Naive thymus-derived CD8-positive, alpha-beta T cell (primary cell): ENCODE data around the gene IMMP2L. TPM values are rescaled to one million over a fixed set of nuclear protein-coding genes. Genes with fewer than 3 reads are reported as not detected.
"Not testable (repeated sequence)": the region's sequence is repeated elsewhere in the genome, so short reads cannot be mapped to it uniquely, and the experiment has no call there.

Source experiments
- ATAC-seq, 2 donors: fragments of 150-1000 bp; cut with Tn5 transposase in 1 of 2; sonication (Bioruptor Pico), chemical (Tn5 transposase) in 1 of 2; 1 replicate in 1 of 2; 2 replicates in 1 of 2; pipeline ENCODE4 v1.10.0; 2021; ENCODE audit warnings: mild to moderate bottlenecking in 2 of 2, moderate library complexity in 2 of 2
- POLR2A ChIA-PET: fragments of 350-600 bp; sonication (Branson Sonifier 250); formaldehyde crosslinking; loops from one replicate; lab custom pipeline; 2021; ENCODE audit warnings: antibody characterized with exemption; lab: Charles Lee
- DNase-seq, 10 donors: peaks; one replicate each; pipeline versions ENCODE4 v3.0.0 to v3.0.0-alpha.2; 2020 to 2022
- H3K27ac Mint-ChIP-seq, 10 donors: one replicate each; pipeline ENCODE4 v1.8.0; 2020 to 2022; ENCODE audit warnings: mild to moderate bottlenecking in 10 of 10, mixed read lengths in 10 of 10, moderate library complexity in 4 of 10, inconsistent platforms in 1 of 10
- H3K27me3 Mint-ChIP-seq, 5 donors: one replicate each; pipeline ENCODE4 v1.8.0; 2021 to 2022; ENCODE audit warnings: mixed read lengths in 5 of 5
- H3K36me3 Mint-ChIP-seq, 3 donors: one replicate each; pipeline ENCODE4 v1.8.0; 2020 to 2022; ENCODE audit warnings: mixed read lengths in 3 of 3, mild to moderate bottlenecking in 2 of 3, inconsistent platforms in 1 of 3
- H3K4me1 Mint-ChIP-seq, 4 donors: one replicate each; pipeline ENCODE4 v1.8.0; 2021 to 2022; ENCODE audit warnings: mixed read lengths in 4 of 4
- H3K4me3 Mint-ChIP-seq, 10 donors: one replicate each; pipeline ENCODE4 v1.8.0; 2020 to 2022; ENCODE audit warnings: mild to moderate bottlenecking in 10 of 10, mixed read lengths in 10 of 10, moderate library complexity in 6 of 10, inconsistent platforms in 1 of 10
- H3K9me3 Mint-ChIP-seq, 9 donors: one replicate each; pipeline ENCODE4 v1.8.0; 2020 to 2022; ENCODE audit warnings: mixed read lengths in 9 of 9, mild to moderate bottlenecking in 3 of 9, inconsistent platforms in 1 of 9, moderate library complexity in 1 of 9
- polyA plus RNA-seq, 3 donors: library from polyadenylated mRNA; unstranded; fragments of 300-500 nt; fragmentation: Illumina TruSeq; gene quantifications; one replicate each; pipeline ENCODE4 v1.2.3, GENCODE V29; 2021
- total RNA-seq, 8 experiments: library from RNA in 2 of 8; stranded (reverse) in 2 of 8; gene quantifications; one replicate each; pipeline ENCODE4 v1.2.3 and lab custom pipeline; 2021 to 2026

Gene IMMP2L
- total and polyA plus RNA-seq, 5 experiments from 2014 or later = 17.1 to 29.1 (median 19.6) TPM

GRCh38 chr7:111261496-111261895 is 300.8 kb downstream of the IMMP2L start:
- Mint-ChIP-seq H3K27ac (no peak overlapping the region), H3K36me3 (peaks cover 0 to 4% (median 0%) of the 10 kb centered on the region in 3 donors), H3K4me3 (no peak overlapping the region), H3K9me3 (no peaks in the 10 kb centered on the region), H3K27me3 (no peaks in the 10 kb centered on the region), H3K4me1 (no peaks in the 10 kb centered on the region)
- DNase-seq (no peak), ATAC-seq (no peak)
- POLR2A ChIA-PET = no interaction called here

GRCh38 chr7:111259991-111260390 is 302.3 kb downstream of the IMMP2L start:
- Mint-ChIP-seq H3K9me3 (no peaks in the 10 kb centered on the region), H3K4me3 (no peak overlapping the region), H3K4me1 (no peaks in the 10 kb centered on the region), H3K27me3 (no peaks in the 10 kb centered on the region), H3K36me3 (peaks cover 0 to 2% (median 0%) of the 10 kb centered on the region in 3 donors), H3K27ac (no peak overlapping the region)
- POLR2A ChIA-PET = no interaction called here
- no peak for ATAC-seq
- DNase-seq = no peak

- no peak for DNase-seq
- H3K4me3 Mint-ChIP-seq = no peak overlapping the region
- no peak overlapping the region for H3K27ac Mint-ChIP-seq
- POLR2A ChIA-PET = no interaction called here
- H3K36me3 Mint-ChIP-seq = peaks cover 8 to 16% (median 11%) of the 10 kb centered on the region in 3 donors
- ATAC-seq = no peak
- H3K27me3 Mint-ChIP-seq = no peaks in the 10 kb centered on the region
- no peaks in the 10 kb centered on the region for H3K4me1 Mint-ChIP-seq
- H3K9me3 Mint-ChIP-seq = peaks cover 0 to 11% (median 4%) of the 10 kb centered on the region in 9 donors
These were observed 305.9 kb downstream of the IMMP2L start for GRCh38 chr7:111256391-111256790.

GRCh38 chr7:111255576-111255975 is 306.7 kb downstream of the IMMP2L start:
- DNase-seq (no peak), ATAC-seq (no peak)
- Mint-ChIP-seq H3K4me3 (no peak overlapping the region), H3K4me1 (no peaks in the 10 kb centered on the region), H3K36me3 (peaks cover 15 to 21% (median 19%) of the 10 kb centered on the region in 3 donors), H3K27me3 (no peaks in the 10 kb centered on the region), H3K9me3 (peaks cover 0 to 19% (median 8%) of the 10 kb centered on the region in 9 donors), H3K27ac (no peak overlapping the region)
- POLR2A ChIA-PET = no interaction called here

- H3K36me3 Mint-ChIP-seq = peaks cover 19 to 32% (median 27%) of the 10 kb centered on the region in 3 donors
- H3K4me3 Mint-ChIP-seq, DNase-seq, H3K4me1 Mint-ChIP-seq, H3K27me3 Mint-ChIP-seq, ATAC-seq, POLR2A ChIA-PET: not testable (repeated sequence)
- H3K9me3 Mint-ChIP-seq = peaks cover 0 to 20% (median 10%) of the 10 kb centered on the region in 9 donors
- H3K27ac Mint-ChIP-seq = peak overlapping the region in 1 of 10 donors; percentile 24
These were observed 310.9 kb downstream of the IMMP2L start for GRCh38 chr7:111251365-111251764.

- H3K9me3 Mint-ChIP-seq = peaks cover 0 to 20% (median 10%) of the 10 kb centered on the region in 9 donors
- DNase-seq, H3K27me3 Mint-ChIP-seq, H3K27ac Mint-ChIP-seq, H3K4me3 Mint-ChIP-seq, H3K4me1 Mint-ChIP-seq, ATAC-seq, POLR2A ChIA-PET: not testable (repeated sequence)
- peaks cover 19 to 32% (median 27%) of the 10 kb centered on the region in 3 donors for H3K36me3 Mint-ChIP-seq
These were observed 312.5 kb downstream of the IMMP2L start for GRCh38 chr7:111249807-111250206.

- POLR2A ChIA-PET = no interaction called here
- Mint-ChIP-seq H3K9me3 (no peaks in the 10 kb centered on the region), H3K36me3 (no peaks in the 10 kb centered on the region), H3K27ac (no peak overlapping the region), H3K4me3 (no peak overlapping the region), H3K27me3 (no peaks in the 10 kb centered on the region), H3K4me1 (peaks cover 0 to 9% (median 6%) of the 10 kb centered on the region in 4 donors)
- no peak for DNase-seq
- no peak for ATAC-seq
These were observed 320.0 kb downstream of the IMMP2L start for GRCh38 chr7:111242141-111242755.

GRCh38 chr7:111240371-111240770 is 321.9 kb downstream of the IMMP2L start:
- Mint-ChIP-seq H3K27ac (no peak overlapping the region), H3K27me3 (no peaks in the 10 kb centered on the region), H3K4me1 (peaks cover 0 to 9% (median 6%) of the 10 kb centered on the region in 4 donors), H3K9me3 (peaks cover 0 to 8% (median 0%) of the 10 kb centered on the region in 9 donors), H3K4me3 (no peak overlapping the region), H3K36me3 (peaks cover 8 to 16% (median 10%) of the 10 kb centered on the region in 3 donors)
- ATAC-seq (no peak), DNase-seq (no peak)
- POLR2A ChIA-PET = no interaction called here

- Mint-ChIP-seq H3K9me3 (peaks cover 0 to 8% (median 0%) of the 10 kb centered on the region in 9 donors), H3K4me1 (peaks cover 0 to 9% (median 6%) of the 10 kb centered on the region in 4 donors), H3K27me3 (no peaks in the 10 kb centered on the region), H3K36me3 (peaks cover 8 to 16% (median 11%) of the 10 kb centered on the region in 3 donors), H3K27ac (no peak overlapping the region), H3K4me3 (no peak overlapping the region)
- ATAC-seq (no peak), DNase-seq (no peak)
- POLR2A ChIA-PET = no interaction called here
These were observed 322.9 kb downstream of the IMMP2L start for GRCh38 chr7:111239437-111239836.

- POLR2A ChIA-PET = no interaction called here
- peaks cover 0 to 8% (median 0%) of the 10 kb centered on the region in 9 donors for H3K9me3 Mint-ChIP-seq
- peak overlapping the region in 1 of 10 donors; percentile 2 for H3K27ac Mint-ChIP-seq
- no peak for ATAC-seq
- no peak overlapping the region for H3K4me3 Mint-ChIP-seq
- no peaks in the 10 kb centered on the region for H3K27me3 Mint-ChIP-seq
- peaks cover 8 to 16% (median 11%) of the 10 kb centered on the region in 3 donors for H3K36me3 Mint-ChIP-seq
- DNase-seq = no peak
- H3K4me1 Mint-ChIP-seq = peaks cover 0 to 9% (median 6%) of the 10 kb centered on the region in 4 donors
These were observed 323.4 kb downstream of the IMMP2L start for GRCh38 chr7:111238886-111239285.

- Mint-ChIP-seq H3K9me3 (peaks cover 0 to 8% (median 0%) of the 10 kb centered on the region in 9 donors), H3K27ac (no peak overlapping the region), H3K36me3 (peaks cover 8 to 16% (median 11%) of the 10 kb centered on the region in 3 donors), H3K4me1 (peaks cover 4 to 13% (median 8%) of the 10 kb centered on the region in 4 donors), H3K27me3 (no peaks in the 10 kb centered on the region), H3K4me3 (no peak overlapping the region)
- POLR2A ChIA-PET = no interaction called here
- DNase-seq = no peak
- no peak for ATAC-seq
These were observed 326.6 kb downstream of the IMMP2L start for GRCh38 chr7:111235709-111236108.

GRCh38 chr7:111232249-111233084 is 329.8 kb downstream of the IMMP2L start:
- H3K4me1 Mint-ChIP-seq = peaks cover 0 to 6% (median 3%) of the 10 kb centered on the region in 4 donors
- no peak for ATAC-seq
- no peaks in the 10 kb centered on the region for H3K27me3 Mint-ChIP-seq
- no peak overlapping the region for H3K27ac Mint-ChIP-seq
- POLR2A ChIA-PET = no interaction called here
- H3K9me3 Mint-ChIP-seq = peaks cover 0 to 8% (median 0%) of the 10 kb centered on the region in 9 donors
- DNase-seq = no peak
- peaks cover 8 to 24% (median 11%) of the 10 kb centered on the region in 3 donors for H3K36me3 Mint-ChIP-seq
- no peak overlapping the region for H3K4me3 Mint-ChIP-seq

GRCh38 chr7:111229916-111230315 is 332.4 kb downstream of the IMMP2L start:
- no peak for DNase-seq
- Mint-ChIP-seq H3K27ac (no peak overlapping the region), H3K9me3 (no peaks in the 10 kb centered on the region), H3K27me3 (no peaks in the 10 kb centered on the region), H3K36me3 (peaks cover 0 to 11% (median 0%) of the 10 kb centered on the region in 3 donors), H3K4me1 (peaks cover 0 to 6% (median 3%) of the 10 kb centered on the region in 4 donors), H3K4me3 (no peak overlapping the region)
- ATAC-seq = no peak
- POLR2A ChIA-PET = no interaction called here
